CD14-positive monocyte (primary cell): ENCODE results near the gene NFKB2. TPM values are rescaled to one million over a fixed set of nuclear protein-coding genes. Genes with fewer than 3 reads are reported as not detected.

Experiments
- DNase-seq, 3 donors: peaks; one replicate each; pipeline ENCODE4 v3.0.0-alpha.2; 2011 to 2022
- H2AFZ ChIP-seq: 2 replicates; pipeline ENCODE4 v1.6.0; 2012; ENCODE audit warnings: mild to moderate bottlenecking, low read depth, low read length, inconsistent platforms; ENCODE audit not compliant: insufficient read depth, poor library complexity, severe bottlenecking
- H3K27ac ChIP-seq, 2 donors: 1 replicate in 1 of 2; 2 replicates in 1 of 2; pipeline ENCODE4 v1.5.1; 2012 to 2013; ENCODE audit warnings: low read length in 2 of 2, control low read depth in 1 of 2, inconsistent platforms in 1 of 2, low read depth in 1 of 2, mild to moderate bottlenecking in 1 of 2
- H3K27me3 ChIP-seq, 2 donors: one replicate each; pipeline versions ENCODE4 v1.6.0 to v1.6.1; 2011 to 2013; ENCODE audit warnings: low read length in 2 of 2; ENCODE audit not compliant: control insufficient read depth in 2 of 2, insufficient read depth in 2 of 2
- H3K36me3 ChIP-seq, 2 donors: replicated peaks in 1 of 2; 1 replicate in 1 of 2; 2 replicates in 1 of 2; pipeline versions ENCODE4 v1.5.1 to v1.6.1; 2012 to 2013; ENCODE audit warnings: low read length in 2 of 2, control low read depth in 1 of 2, inconsistent platforms in 1 of 2, mild to moderate bottlenecking in 1 of 2; ENCODE audit not compliant: insufficient read depth in 2 of 2, control insufficient read depth in 1 of 2
- H3K4me1 ChIP-seq, 2 donors: 1 replicate in 1 of 2; 2 replicates in 1 of 2; pipeline versions ENCODE4 v1.5.1 to v1.6.1; 2012 to 2013; ENCODE audit warnings: low read length in 2 of 2, control low read depth in 1 of 2, inconsistent platforms in 1 of 2, mild to moderate bottlenecking in 1 of 2, moderate library complexity in 1 of 2; ENCODE audit not compliant: insufficient read depth in 2 of 2, control insufficient read depth in 1 of 2
- H3K4me2 ChIP-seq: replicated peaks from 2 replicates; pipeline ENCODE3; 2012; ENCODE audit warnings: low read length, moderate library complexity, mild to moderate bottlenecking; ENCODE audit not compliant: poor library complexity, severe bottlenecking; ENCODE audit errors: extremely low read depth
- H3K4me3 ChIP-seq, 3 experiments: fragments of 200-600 bp in 1 of 3; sonication (generic) in 1 of 3; replicated peaks in 1 of 3; 1 replicate in 2 of 3; 2 replicates in 1 of 3; pipeline ENCODE4 v1.5.1; 2011 to 2013; ENCODE audit warnings: low read length in 3 of 3, mild to moderate bottlenecking in 3 of 3, control low read depth in 2 of 3, low read depth in 2 of 3, inconsistent platforms in 1 of 3, moderate library complexity in 1 of 3
- H3K79me2 ChIP-seq: 2 replicates; pipeline ENCODE4 v1.6.0; 2012; ENCODE audit warnings: mild to moderate bottlenecking, control low read depth, inconsistent platforms, low read length, moderate library complexity; ENCODE audit not compliant: insufficient read depth
- H3K9ac ChIP-seq: 2 replicates; pipeline ENCODE4 v1.6.0; 2017; ENCODE audit warnings: low read length, mild to moderate bottlenecking; ENCODE audit not compliant: insufficient read depth, poor library complexity, severe bottlenecking
- H3K9me3 ChIP-seq, 2 donors: replicated peaks in 1 of 2; 1 replicate in 1 of 2; 2 replicates in 1 of 2; pipeline versions ENCODE4 v1.5.1 to v1.6.1; 2012 to 2013; ENCODE audit warnings: low read length in 2 of 2, control low read depth in 1 of 2; ENCODE audit not compliant: control insufficient read depth in 1 of 2, insufficient read depth in 1 of 2
- H4K20me1 ChIP-seq: 2 replicates; pipeline ENCODE4 v1.6.0; 2012; ENCODE audit warnings: mild to moderate bottlenecking, low read length, control low read depth, moderate library complexity; ENCODE audit not compliant: insufficient read depth
- H3K27ac Mint-ChIP-seq, 7 donors: one replicate each; pipeline ENCODE4 v1.8.0; 2020; ENCODE audit warnings: mild to moderate bottlenecking in 7 of 7, mixed read lengths in 7 of 7, moderate library complexity in 6 of 7, inconsistent platforms in 2 of 7
- H3K27me3 Mint-ChIP-seq, 3 donors: one replicate each; pipeline ENCODE4 v1.8.0; 2021 to 2022; ENCODE audit warnings: low read depth in 3 of 3, mild to moderate bottlenecking in 3 of 3, mixed read lengths in 3 of 3, moderate library complexity in 3 of 3, inconsistent platforms in 1 of 3
- H3K36me3 Mint-ChIP-seq, 2 donors: one replicate each; pipeline ENCODE4 v1.8.0; 2020; ENCODE audit warnings: mixed read lengths in 2 of 2, inconsistent platforms in 1 of 2, mild to moderate bottlenecking in 1 of 2
- H3K4me1 Mint-ChIP-seq: one replicate; pipeline ENCODE4 v1.8.0; 2020; ENCODE audit warnings: mild to moderate bottlenecking, mixed read lengths
- H3K4me3 Mint-ChIP-seq, 2 donors: one replicate each; pipeline ENCODE4 v1.8.0; 2020; ENCODE audit warnings: mild to moderate bottlenecking in 2 of 2, mixed read lengths in 2 of 2, moderate library complexity in 1 of 2
- H3K9me3 Mint-ChIP-seq, 7 donors: one replicate each; pipeline ENCODE4 v1.8.0; 2020 to 2022; ENCODE audit warnings: mixed read lengths in 7 of 7, mild to moderate bottlenecking in 6 of 7, moderate library complexity in 6 of 7, inconsistent platforms in 2 of 7
- CTCF ChIP-seq: fragments of 200-600 bp; IDR thresholded peaks from one replicate; pipeline ENCODE4 v1.8.0; 2022; ENCODE audit warnings: antibody characterized with exemption, mild to moderate bottlenecking
- WGBS: methylation state at CpG from one replicate; pipeline ENCODE4 v1.1.5; 2013; ENCODE audit warnings: missing lambda C conversion rate; ENCODE audit not compliant: insufficient coverage; 5-methylcytosine and 5-hydroxymethylcytosine counted together
- intact Hi-C, 2 donors: fragments of 100-400 bp; cut with micrococcal nuclease; formaldehyde crosslinking; loops; one replicate each; pipeline versions ENCODE4 v1.15.0 to v1.15.1; 2023
- polyA plus RNA-seq, 3 donors: library from polyadenylated mRNA; depleted of rRNA in 1 of 3; unstranded in 2 of 3; stranded (reverse) in 1 of 3; fragments of 300-500 nt in 2 of 3; fragments of >200 nt in 1 of 3; fragmentation: Illumina TruSeq in 2 of 3; gene quantifications; 1 replicate in 2 of 3; 2 replicates in 1 of 3; pipeline ENCODE4 v1.2.3, GENCODE V29; 2012 to 2021

The NFKB2 gene
- polyA plus RNA-seq, 3 donors: 6.8 to 111 (median 15.0) TPM

- Mint-ChIP-seq H3K9me3 (peaks cover 0 to 7% (median 4%) of the 10 kb centered on the region in 7 donors), H3K27me3 (peaks cover 21 to 34% (median 24%) of the 10 kb centered on the region in 3 donors), H3K4me1 (peaks cover 34% of the 10 kb centered on the region), H3K27ac (peak within 1 kb of the TSS; percentile 89 to 98 (median 96)), H3K4me3 (peak within 1 kb of the TSS; percentile 93 to 97), H3K36me3 (peaks cover 18 to 28% of the 10 kb centered on the region in 2 donors)
- Histone ChIP-seq H3K4me3 (peak within 1 kb of the TSS; percentile 68 to 96 (median 82)), H3K4me1 (peaks cover 33 to 41% of the 10 kb centered on the region in 2 donors), H3K36me3 (peaks cover 21% of the 10 kb centered on the region in 2 donors), H3K9me3 (no peaks in the 10 kb centered on the region), H3K27ac (peak within 1 kb of the TSS; percentile 70 to 71), H4K20me1 (peaks cover 31% of the 10 kb centered on the region), H3K9ac (peak within 1 kb of the TSS; percentile 75), H3K27me3 (peaks cover 11 to 22% of the 10 kb centered on the region in 2 donors), H3K4me2 (peak within 1 kb of the TSS; percentile 98), H2AFZ (peak within 1 kb of the TSS; percentile 90), H3K79me2 (peaks cover 18% of the 10 kb centered on the region)
- WGBS: under 1% methylated on average over 66 of the region's 66 CpGs
- peak; percentile 93 to 97 (median 96) for DNase-seq
- TF ChIP-seq CTCF: no peak
- intact Hi-C loops: loop anchor here (2.0 to 5.0 kb wide), 2 partner anchors 41 to 58 kb away; no protein-coding TSS in a partner anchor
Observed at GRCh38 chr10:102420714-102421506, 25.4 kb downstream of the NFKB2 start, which contains the start of gene FBXL15. Gene FBXL15, plus strand, starts transcription at chr10:102420836. Its CDS starts 294 bp downstream, at chr10:102421130.

GRCh38 chr10:102421507-102421756, 25.9 kb downstream of the NFKB2 start:
- no peak for TF ChIP-seq CTCF
- Histone ChIP-seq H3K4me1 (peaks cover 33 to 41% of the 10 kb centered on the region in 2 donors), H3K79me2 (peaks cover 18% of the 10 kb centered on the region), H3K9me3 (no peaks in the 10 kb centered on the region), H3K4me2 (peak overlapping the region; percentile 98), H3K27me3 (peaks cover 11 to 22% of the 10 kb centered on the region in 2 donors), H4K20me1 (peaks cover 31% of the 10 kb centered on the region), H3K9ac (peak overlapping the region; percentile 75), H3K36me3 (peaks cover 21 to 22% of the 10 kb centered on the region in 2 donors), H3K4me3 (peak overlapping the region; percentile 68 to 96 (median 82)), H2AFZ (peak overlapping the region; percentile 90), H3K27ac (peak overlapping the region in 1 of 2 donors; percentile 70)
- intact Hi-C loops: loop anchor here (2.0 to 5.0 kb wide), 2 partner anchors 41 to 57 kb away; no protein-coding TSS in a partner anchor
- H3K36me3 Mint-ChIP-seq: peaks cover 21 to 33% of the 10 kb centered on the region in 2 donors
- no peak for DNase-seq
- peaks cover 0 to 7% (median 4%) of the 10 kb centered on the region in 7 donors for H3K9me3 Mint-ChIP-seq
- peak overlapping the region; percentile 93 to 97 for H3K4me3 Mint-ChIP-seq
- peaks cover 21 to 33% (median 24%) of the 10 kb centered on the region in 3 donors for H3K27me3 Mint-ChIP-seq
- under 1% methylated on average over 13 of the region's 14 CpGs for WGBS
- H3K27ac Mint-ChIP-seq: peak overlapping the region in 4 of 7 donors; percentile 30 to 98 (median 62)
- peaks cover 34% of the 10 kb centered on the region for H3K4me1 Mint-ChIP-seq
